GM03348 (cell line): Measurements from ENCODE around the gene NFILZ.

ENCODE experiments used
- DNase-seq: peaks from one replicate; pipeline ENCODE4 v3.0.0; 2012; ENCODE audit warnings: low spot score

NFILZ gene, protein sequence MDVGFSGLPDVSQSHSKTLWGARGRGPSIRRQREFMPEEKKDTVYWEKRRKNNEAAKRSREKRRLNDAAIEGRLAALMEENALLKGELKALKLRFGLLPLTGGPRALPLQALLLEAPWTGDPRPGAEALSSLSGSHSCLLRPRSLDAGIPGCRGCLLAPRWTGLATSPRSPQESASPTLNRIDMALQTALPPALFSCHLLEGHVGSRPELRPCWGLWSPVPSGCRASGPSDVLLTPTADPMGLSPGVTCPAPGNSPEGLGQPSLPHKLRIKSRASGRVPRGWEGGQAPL

GRCh38 chr19:8629996-8630683 is at the start of gene NFILZ:
Gene NFILZ (plus strand): TSS chr19:8630633. CDS start chr19:8676766, 46,133 bp downstream.
- no peak for DNase-seq

DNA sequence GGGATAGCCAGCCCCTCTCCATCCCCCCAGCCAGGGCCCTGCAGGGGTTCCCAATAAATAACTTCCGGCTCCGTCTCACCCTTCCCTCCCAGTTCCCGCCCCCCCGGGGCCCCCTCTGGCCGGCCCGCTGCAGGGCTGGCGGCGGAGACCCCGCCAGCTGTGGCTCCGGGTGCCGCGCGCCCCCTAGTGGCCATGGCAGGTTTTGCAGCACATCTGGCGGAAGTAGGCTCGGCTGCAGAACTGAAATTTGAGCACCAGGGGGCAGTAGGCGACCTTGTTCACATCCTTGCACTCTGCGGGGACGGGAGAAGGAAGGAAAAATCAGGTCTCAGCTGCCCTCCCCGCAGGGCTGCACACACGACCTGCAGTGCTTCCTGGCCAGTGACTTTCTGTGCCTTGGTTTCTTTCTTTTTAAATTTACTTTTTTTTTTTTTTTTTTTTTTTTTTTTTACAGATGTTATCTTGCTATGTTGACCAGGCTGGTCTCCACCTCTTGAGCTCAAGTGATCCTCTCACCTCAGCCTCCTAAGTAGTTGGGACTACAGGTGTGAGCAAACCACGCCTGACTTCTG is 49.6 kb upstream of the NFILZ start:
- peak; percentile 88 for DNase-seq

GRCh38 chr19:8584965-8585893 is 45.2 kb upstream of the NFILZ start:
- DNase-seq: no peak

GRCh38 chr19:8585894-8586750 is 44.3 kb upstream of the NFILZ start:
- peak; percentile 43 for DNase-seq

DNA sequence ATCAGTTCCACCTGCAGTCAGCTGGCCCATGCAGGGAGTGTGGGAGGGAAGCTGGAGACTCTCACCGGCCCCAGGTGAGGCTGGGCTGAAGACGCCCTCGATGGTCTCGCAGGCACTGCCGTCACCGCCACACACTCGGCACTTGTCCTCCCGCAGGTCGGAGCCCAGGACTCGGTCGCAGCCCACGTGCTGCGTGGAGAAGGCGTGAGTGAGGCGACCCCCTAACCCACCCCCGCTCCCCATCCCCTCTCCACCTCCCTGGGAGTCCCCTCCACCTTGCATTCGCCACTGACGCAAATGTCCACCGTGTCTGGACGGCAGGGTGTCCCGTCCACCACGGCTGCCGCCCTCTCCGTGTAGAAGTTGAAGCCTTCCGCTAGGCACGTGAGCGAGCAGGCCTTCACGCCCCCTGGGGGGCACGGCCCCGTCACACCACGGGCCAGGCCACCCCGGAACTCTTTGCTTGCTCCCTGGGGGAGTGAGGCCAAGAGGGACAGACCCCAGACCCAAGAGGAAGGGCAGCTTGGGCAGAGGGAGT is 41.2 kb upstream of the NFILZ start:
- DNase-seq: no peak

DNA sequence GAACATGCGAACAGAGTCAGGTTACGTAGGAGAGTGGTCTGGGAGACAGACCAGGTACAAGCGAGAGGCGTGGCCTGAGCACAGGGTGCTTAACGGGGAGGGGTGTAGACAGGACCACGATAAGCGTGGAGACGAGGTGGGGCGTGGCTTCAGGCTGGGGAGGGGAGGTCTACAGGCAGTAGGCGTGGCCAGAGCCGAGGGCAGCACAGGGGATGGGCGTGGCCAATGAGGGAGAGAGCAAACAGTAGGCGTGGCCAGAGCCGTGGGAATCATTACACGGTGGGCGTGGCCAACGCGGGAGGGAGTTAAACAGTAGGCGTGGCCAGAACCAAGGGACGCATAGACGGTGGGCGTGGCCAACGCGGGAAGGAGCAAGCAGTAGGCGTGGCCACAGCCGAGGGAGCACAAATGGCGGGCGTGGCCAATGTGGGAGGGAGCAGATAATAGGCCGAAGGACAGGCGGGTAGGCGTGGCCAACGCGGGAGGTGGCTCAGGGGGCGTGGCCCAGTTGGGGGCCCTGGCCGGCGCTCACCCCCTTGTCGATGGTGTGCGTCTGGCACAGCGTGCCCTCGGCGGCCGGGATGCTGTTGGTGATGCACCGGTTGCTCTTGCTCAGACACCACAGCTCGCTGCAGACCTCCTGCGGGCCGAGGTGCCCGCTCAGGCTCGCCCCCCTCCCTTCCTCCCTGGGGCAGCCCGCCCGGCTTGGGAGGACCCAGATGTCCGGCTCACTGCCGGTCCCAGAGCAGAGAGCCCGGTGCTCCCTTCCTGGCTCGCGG is 38.0 kb upstream of the NFILZ start:
- peak; percentile 96 for DNase-seq

GRCh38 chr19:8593931-8594330 is 36.5 kb upstream of the NFILZ start:
- no peak for DNase-seq

DNA sequence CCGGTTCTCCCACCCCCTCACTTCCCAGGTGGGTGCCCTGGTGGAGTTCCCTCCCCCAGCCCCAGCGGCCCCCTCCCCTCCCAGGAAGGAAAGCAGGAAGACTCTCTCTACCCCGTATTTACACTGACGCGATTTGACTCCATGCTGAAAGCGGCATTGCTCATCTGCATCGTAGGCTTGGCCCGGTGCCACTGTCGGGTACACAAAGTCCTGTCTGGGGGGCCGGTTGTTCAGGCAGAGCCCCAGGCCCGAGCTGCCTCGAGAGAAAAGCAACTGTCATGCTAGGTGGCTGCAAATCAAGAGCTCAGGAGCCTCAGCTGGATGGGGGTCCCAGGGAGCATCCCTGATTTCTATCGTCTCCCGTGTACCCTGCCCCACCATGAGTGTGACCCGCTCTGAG is 34.8 kb upstream of the NFILZ start:
- no peak for DNase-seq

- no peak for DNase-seq
Measured at GRCh38 chr19:8596168-8596567, 34.3 kb upstream of the NFILZ start.

DNA sequence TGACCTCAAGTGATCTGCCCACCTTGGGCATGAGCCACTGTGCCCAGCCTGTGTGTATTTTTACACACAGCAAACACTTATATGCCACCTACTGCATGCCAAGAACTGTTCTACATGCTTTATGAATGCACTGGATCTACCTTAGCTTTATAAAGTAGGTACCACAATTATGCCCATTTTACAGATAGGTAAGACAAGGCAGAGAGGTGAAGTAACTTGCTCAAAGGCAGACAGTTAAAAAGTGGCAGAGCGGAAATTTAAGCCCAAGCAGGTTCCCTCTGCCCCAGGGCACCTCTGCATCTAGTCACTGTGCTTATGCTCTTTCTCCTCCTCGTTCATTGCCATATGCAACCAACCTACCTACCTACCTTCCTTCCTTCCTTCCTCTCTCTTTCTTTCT is 30.4 kb upstream of the NFILZ start:
- DNase-seq: no peak

DNA sequence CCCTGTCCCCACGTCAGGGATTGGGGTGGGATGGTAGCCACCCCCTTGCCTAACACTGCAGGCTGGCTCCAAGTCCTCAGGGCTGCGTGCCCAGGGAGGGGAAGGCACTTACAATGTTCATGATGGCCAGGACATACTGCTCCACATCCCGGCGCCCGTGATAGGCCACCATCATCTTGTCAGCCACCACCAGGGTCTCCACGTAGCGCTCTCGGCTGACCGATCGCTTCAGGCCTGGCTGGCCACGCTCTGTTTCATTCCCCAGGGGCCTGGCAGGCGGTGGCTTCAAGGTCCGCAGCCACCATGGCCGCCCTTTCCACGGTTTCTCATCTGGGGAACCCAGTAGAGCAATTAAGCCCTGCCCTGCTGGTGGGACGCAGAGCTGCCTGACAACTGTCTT is 29.6 kb upstream of the NFILZ start:
- DNase-seq: no peak

- DNase-seq: no peak
Measured at GRCh38 chr19:8601796-8602195, 28.6 kb upstream of the NFILZ start.

DNA sequence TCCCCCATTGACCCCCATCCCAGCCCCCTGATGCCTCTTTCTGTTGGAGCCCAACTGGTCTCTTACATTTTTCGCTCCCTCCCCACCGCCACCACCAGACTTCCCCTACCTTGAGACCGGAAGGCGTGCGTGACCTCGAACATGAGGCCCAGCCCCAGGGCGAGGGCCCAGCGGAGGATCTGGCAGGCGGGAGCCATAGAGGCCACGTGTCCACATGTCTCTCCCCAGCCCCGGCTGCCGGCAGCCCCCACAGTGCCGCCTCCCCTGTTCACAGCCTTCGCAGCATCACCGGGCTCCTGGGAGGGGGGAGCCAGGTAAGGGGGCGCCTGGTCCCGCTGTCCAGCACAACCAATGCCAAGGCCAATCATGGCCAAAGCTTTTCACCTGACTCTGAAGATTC is 24.9 kb upstream of the NFILZ start:
- DNase-seq: no peak

DNA sequence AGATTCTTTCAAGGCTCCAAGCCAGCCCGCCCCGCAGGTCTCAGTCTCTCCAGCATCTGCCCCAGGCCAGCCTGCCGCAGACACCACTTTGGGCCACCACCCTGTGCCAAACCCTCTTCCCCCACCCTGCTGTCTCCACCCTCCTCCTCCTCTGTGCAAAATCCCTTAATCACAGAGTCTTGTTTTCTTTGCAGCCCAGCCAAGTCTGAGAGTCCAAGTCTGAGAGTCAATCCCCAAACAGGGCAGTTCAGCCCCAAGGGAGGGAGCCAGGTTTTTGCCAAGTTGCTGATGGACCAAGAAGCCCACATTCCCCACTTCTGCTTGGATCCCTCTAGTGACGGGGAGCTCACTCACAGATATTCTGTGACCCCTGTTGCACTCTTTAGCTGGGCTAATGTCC is 23.0 kb upstream of the NFILZ start:
- peak; percentile 89 for DNase-seq

GRCh38 chr19:8608941-8609278 is 21.5 kb upstream of the NFILZ start:
- DNase-seq: no peak

DNA sequence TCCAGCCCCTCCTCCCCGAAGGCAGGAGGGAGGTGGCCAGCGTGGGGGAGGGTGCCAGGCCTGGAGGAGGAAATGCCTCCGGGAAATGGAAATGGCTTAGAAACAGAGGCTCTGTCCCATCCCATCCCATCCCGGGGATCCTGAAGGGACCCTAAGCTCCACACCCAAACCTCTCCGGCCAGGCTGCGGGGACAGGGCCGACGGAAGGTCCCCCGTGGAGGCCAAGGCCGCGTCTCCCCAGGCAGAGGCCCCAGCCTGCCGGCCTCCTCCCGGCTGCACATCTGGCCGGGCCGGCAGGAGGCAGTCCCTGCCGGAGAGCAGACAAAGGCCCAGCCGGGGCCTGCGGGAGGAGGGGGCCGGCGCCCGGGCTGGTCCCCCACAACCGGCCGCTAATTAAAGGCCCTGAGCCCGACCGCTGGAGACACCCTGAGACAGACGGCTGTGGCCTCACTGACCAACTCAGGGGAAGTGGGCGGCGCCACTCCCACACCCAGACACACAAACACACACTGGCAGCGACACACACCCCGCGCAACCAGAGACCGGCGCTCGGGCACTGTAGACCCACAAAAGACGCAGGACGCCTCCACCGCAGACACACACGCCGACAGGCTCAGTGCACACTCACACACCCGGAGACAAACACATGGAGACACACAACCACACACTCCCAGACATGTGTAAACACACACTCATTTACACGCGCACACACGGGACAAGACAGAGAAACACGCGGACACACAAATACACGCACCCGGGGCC is 21.0 kb upstream of the NFILZ start:
- DNase-seq: peak; percentile 85

- DNase-seq: peak; percentile 71
Measured at GRCh38 chr19:8610041-8610935, 20.1 kb upstream of the NFILZ start, which contains the start of gene ADAMTS10. Gene ADAMTS10 (minus strand): TSS chr19:8610715. CDS start chr19:8605710, 5,005 bp downstream.

DNA sequence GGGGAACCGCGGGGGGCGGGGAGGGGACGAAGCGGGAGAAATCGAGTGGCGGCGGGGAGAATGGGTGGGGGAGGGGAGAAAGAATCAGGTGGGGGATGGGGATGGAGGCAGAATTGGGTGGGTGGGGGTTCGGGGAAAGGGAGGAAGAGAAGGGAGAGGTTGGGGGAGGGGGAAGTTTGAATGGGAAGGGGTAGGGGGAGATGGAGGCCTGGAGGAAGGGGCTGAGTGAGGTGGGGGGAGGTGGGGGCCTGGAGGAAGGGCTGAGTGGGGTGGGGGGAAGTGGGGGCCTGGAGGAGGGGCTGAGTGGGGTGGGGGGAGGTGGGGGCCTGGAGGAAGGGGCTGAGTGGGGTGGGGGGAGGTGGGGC is 19.5 kb upstream of the NFILZ start:
- DNase-seq: no peak
